Mononuclear cell (primary cell): ENCODE results near the gene CIZ1. TPM values are rescaled to one million over a fixed set of nuclear protein-coding genes. Genes with fewer than 3 reads are reported as not detected.
A peak's percentile ranks its signal among the peaks of the same experiment; 100 is the strongest.
"Not testable (repeated sequence)": the region's sequence is repeated elsewhere in the genome, so short reads cannot be mapped to it uniquely, and the experiment has no call there.

Experiments
- H3K27me3 ChIP-seq: 2 replicates; pipeline ENCODE4 v1.6.0; 2011; ENCODE audit warnings: low read length, control low read depth; ENCODE audit not compliant: insufficient read depth
- H3K4me1 ChIP-seq: 2 replicates; pipeline ENCODE4 v1.5.1; 2011; ENCODE audit warnings: mild to moderate bottlenecking, low read length, control low read depth; ENCODE audit not compliant: insufficient read depth
- H3K4me3 ChIP-seq: 2 replicates; pipeline ENCODE4 v1.5.1; 2011; ENCODE audit warnings: mild to moderate bottlenecking, low read length, moderate library complexity
- H3K9me3 ChIP-seq: 2 replicates; pipeline ENCODE4 v1.5.1; 2011; ENCODE audit warnings: low read depth, mild to moderate bottlenecking, control low read depth, low read length
- total RNA-seq: library from RNA; depleted of rRNA; stranded (reverse); fragments of >200 nt; gene quantifications from one replicate; pipeline ENCODE4 v1.2.3, GENCODE V29; 2012

CIZ1 gene
- total RNA-seq, 1 donor: 26.0 TPM

DNA sequence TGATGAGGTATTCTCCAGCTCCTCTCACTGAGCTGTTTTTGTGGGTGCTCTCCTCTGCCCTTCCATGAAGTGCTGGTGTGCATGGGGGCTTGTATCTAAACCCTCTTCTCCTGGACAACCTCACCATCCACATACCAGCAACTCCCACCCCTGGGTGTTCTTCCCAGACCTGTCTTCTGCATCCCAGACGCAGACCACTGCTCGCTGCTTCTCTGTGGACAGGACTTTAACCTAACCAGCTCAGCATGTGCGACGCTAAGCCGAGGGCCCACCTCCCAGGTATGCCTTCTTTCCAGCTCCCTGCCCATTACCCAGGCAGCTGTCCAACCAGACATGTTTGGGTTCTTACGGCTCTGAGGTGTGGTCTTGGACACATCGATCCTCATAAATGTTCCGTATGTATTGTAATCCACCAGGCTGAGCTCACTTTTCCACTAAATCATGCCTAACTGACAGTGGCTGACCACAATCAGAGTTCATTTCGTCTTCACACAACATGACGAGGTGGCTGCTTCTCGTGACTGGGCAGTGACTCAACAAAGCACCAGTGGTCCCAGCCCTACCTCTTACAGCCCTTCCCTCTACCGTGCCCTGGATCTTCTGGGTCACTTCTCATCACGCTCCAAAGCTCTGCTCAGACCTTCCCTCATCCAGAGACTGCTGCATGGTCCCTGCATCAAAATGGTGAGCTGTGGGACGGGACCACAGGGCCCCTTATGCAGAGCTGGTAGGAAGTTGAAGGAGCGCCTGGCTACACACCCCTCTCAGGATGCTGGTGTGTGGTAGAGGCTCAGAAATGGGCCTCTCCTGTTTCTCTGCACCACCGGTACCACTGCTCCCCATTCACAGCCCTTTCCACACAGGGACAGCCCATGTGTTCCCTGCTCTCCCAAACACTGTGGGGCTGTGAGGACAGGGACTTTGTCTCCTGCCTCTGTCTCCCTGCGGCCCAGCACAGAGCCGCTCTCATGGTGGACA, 54.3 kb downstream of the CIZ1 start:
- Histone ChIP-seq H3K4me3 (no peak overlapping the region), H3K27me3 (no peaks in the 10 kb centered on the region), H3K9me3 (no peaks in the 10 kb centered on the region), H3K4me1 (peaks cover 5% of the 10 kb centered on the region)

DNA sequence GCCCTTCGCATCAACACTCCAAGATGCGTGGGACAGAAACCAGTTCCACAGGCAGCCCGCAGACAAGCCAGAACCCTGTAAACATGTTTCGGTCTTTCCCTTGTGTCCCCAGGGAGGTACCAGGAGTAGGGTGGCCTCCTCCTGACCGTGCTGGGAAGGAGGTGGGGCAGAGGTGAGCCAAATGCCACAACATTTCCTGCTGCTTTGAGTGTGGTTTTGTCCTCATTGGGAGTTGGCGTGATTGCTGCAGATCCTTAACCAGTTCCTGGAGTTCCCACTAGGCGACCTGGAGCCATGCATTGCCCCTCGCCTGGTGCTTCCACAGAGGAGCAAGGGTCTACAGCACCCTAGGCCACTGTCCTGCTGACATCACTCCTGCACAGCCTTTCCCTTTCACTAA, 55.8 kb downstream of the CIZ1 start:
- H3K9me3 ChIP-seq, H3K27me3 ChIP-seq, H3K4me1 ChIP-seq, H3K4me3 ChIP-seq: not testable (repeated sequence)

DNA sequence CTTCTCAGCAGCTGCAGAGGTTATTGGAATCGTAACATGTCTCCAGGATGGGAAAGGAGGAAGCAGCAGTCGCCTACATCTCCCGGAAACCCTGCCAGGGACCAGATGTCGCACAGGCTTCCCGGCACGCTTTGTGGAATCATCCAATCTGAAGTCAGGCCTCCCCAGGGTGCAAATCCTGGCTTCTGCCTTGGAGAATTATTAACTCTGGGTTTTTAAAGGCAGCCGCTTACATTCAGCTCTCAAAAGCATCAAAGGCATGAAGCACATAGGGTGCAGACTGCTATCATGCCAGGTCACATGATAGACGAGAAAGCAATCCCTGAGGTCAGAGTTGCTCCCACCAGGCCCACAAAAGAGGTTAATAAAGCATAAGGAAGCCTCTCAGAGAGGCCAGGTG, 59.2 kb downstream of the CIZ1 start:
- not testable (repeated sequence) for H3K27me3 ChIP-seq, H3K9me3 ChIP-seq, H3K4me3 ChIP-seq
- peaks cover 11% of the 10 kb centered on the region for H3K4me1 ChIP-seq

DNA sequence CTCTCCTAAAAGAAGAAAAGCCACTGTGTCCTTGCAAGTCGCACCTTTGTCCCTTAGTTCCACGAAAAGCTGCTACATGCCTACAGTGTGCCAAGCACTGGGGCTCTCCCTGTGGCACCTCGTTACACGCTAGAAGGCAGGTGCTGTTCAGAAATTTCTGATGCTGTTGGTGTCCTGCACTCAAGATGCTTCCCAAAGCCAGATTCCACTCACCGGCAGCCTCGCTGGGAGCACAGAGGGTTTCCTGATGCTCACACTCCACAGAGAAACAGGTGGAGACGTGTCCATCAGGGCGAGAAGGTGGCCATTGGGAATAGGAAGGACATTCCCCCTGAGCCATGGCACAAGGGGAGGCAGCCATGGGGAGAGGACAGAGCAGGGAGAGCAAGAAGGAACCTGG, 60.0 kb downstream of the CIZ1 start:
- H3K4me1 ChIP-seq: peaks cover 19% of the 10 kb centered on the region
- H3K4me3 ChIP-seq, H3K27me3 ChIP-seq, H3K9me3 ChIP-seq: not testable (repeated sequence)

DNA sequence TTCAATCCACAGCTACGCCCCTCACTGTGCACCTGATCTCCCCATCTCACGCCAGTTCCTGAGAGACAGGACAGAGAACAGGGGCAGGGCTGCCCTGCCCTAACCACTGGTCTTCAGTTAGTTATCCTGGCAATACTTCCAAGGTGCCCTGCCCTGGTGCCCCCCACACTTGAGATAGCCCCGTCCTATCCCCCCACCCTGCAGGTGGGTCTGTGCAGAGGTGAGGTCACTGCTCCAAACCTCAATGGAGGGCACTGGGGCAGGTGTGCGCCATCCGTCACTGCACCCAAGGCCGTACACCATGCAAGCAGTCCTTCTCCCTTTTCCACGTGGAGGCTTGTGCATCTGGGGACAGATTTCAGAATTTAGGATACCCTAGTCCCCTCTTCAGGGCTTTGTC, 60.7 kb downstream of the CIZ1 start:
- not testable (repeated sequence) for H3K4me3 ChIP-seq, H3K27me3 ChIP-seq, H3K9me3 ChIP-seq
- H3K4me1 ChIP-seq: peaks cover 26% of the 10 kb centered on the region

DNA sequence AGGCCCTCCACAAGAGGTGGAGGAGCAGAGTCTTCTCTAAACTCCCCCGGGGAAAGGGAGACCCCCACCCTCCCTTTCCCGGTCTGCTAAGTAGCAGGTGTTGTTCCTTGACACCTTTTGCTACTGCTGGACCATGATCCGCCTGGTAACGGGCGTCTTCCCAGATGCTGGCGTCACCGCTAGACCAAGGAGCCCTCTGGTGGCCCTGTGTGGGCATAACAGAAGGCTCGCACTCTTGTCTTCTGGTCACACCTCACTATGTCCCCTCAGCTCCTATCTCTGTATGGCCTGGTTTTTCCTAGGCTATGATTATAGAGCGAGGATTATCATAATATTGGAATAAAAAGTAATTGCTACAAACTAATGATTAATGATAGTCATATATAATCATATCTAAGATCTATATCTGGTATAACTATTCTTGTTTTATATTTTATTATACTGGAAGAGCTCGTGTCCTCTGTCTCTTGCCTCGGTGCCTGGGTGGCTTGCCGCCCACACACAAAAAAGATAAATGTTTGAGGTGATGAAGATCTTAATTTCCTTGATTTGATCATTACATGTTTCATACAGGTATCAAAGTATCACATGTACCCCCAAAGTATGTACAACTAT, 61.3 kb downstream of the CIZ1 start:
- H3K27me3 ChIP-seq, H3K9me3 ChIP-seq, H3K4me3 ChIP-seq: not testable (repeated sequence)
- H3K4me1 ChIP-seq: peaks cover 32% of the 10 kb centered on the region

DNA sequence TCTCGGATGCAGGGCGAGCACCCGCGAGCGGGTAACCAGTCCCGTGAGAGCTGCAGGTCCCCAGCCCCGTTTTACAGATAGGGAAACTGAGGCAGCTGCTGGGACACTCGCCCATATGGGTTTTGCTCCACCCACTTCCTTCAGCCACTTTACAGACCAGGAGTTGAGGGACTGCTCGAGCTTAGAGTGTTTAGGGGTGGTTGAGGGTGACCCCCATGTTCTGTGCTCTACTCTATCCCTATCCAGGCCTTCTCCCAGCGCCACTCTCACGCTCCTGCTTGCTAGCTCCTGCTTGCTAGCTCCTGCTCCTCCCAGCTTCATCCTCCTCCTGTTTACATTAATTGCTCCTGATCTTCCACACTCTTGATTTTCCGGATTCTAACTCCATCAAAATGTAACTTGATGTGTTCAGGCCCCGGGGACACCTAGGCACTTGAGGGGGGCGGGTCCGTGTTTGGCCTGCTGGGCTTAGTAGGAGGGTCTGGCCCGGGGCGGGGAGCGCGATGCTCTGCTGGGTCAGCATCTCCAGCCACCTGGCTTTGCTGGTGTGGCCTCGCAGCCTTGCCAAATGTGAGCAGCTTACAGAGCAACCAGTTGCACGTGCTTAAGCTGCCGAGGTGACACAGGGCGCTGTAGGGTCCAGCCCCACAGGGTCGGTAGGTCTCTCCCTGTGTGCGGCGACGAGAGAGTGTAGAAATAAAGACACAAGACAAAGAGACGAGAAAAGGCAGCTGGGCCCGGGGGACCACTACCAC, 62.4 kb downstream of the CIZ1 start:
- Histone ChIP-seq H3K27me3 (no peaks in the 10 kb centered on the region), H3K4me3 (peak overlapping the region; percentile 87), H3K4me1 (peaks cover 35% of the 10 kb centered on the region), H3K9me3 (no peaks in the 10 kb centered on the region)

DNA sequence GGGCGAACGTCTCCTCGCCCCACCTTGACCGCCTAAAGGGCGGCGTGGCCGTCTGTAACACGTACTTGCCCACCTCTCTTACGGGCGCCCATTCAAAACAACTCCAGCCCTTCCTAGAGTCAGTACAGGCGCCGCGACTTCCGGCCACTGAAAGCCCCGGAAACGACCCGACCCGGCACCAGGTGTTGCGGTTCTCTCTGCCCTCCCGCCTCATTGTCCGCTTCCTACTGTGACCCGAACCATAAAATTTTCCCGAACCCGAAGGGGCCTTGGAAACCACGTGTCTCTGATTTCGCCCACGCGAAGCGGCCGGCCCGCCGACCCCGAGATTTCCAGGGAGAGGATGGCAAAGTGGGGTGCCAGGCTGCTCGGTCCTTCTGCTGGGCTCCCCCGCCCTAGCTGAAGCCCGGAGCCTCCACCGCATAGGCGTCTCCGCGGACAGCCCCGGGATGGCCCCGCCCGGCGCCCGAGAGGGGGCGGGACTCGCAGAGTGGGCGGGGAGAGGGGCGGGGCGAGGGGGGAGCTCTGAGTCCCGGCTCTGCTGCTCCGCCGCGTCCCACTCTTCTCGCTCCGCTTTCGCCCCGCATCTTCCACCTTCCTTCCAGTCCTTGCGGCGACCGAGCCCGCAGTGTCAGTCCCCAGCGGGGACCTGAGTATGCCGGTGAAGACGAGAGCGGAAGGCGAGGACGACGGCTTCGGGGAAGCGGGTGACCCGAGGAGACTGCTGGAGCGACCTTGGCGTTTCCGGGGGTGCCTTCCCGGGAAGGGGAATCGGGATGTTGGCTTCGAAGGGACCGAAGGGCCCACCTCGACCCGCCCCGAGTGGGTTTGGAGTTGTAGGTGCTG, 63.2 kb downstream of the CIZ1 start:
- Histone ChIP-seq H3K9me3 (no peaks in the 10 kb centered on the region), H3K27me3 (no peaks in the 10 kb centered on the region), H3K4me3 (peak overlapping the region; percentile 87), H3K4me1 (peaks cover 35% of the 10 kb centered on the region)

DNA sequence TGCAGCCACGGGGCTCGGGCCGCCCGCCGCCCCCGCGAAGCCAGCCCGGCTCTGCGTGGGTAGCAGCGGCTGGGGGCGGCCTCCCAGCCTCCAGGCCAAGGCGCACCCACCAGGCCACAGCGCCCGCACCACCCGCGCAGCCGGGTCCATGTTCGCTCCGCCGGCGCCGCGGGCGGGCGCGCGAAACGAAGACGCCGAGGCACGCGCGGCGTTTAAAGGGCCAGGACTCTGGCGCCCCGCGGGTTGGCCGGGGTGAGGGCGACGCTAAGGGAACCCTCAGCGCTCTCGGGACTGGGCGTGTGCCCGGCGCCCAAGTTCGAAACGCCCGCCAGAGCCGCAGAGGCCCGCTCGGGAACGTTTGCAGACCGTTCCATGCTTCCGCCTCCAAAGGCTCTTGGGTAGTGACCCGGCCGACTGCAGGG, 63.8 kb downstream of the CIZ1 start, which contains the start of gene PTGES2:
PTGES2 (minus strand) TSS at position 162 of the 422 bp plus-strand sequence; CDS start at position 150, 12 bp downstream.
- Histone ChIP-seq H3K9me3 (no peaks in the 10 kb centered on the region), H3K4me3 (peak within 1 kb of the TSS; percentile 87), H3K4me1 (peaks cover 35% of the 10 kb centered on the region), H3K27me3 (no peaks in the 10 kb centered on the region)

DNA sequence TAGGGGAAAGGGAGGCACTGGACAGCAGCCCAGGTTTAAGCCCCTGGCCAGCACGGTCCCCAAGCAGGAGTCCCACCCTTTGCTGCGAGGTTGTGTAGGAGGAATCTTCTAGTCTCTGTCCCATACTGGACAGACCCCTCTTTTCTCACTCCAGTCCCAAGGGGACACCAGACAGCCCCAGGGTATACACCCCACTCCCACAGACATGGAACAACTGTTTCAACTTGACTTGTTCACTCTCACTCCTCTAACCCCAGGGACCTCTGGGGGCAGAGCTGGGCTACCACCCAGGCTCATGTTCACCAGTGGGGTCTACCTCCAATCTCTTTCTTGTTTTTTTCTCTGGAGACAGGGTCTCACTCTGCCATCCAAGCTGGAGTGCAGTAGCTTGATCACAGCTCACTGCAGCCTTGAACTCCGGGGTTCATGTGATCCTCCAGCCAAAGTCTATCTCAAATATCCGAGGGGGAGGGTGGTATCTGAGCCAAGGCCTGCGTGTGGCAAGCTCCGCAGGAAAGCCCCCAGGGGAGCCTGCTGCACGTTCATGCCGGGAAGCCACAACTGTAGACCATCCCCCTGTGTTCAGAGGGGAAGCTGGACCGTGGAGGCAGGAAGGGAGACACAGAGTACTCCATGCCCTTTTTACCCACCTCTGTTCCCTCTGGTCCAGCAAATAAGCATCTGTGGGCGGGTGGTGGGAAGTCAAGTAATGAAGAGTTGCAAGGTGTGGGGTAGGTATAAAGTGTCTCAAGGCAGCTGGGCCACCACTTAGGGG, 65.6 kb downstream of the CIZ1 start:
- H3K9me3 ChIP-seq: no peaks in the 10 kb centered on the region
- peaks cover 35% of the 10 kb centered on the region for H3K4me1 ChIP-seq
- H3K4me3 ChIP-seq: no peak overlapping the region
- H3K27me3 ChIP-seq: no peaks in the 10 kb centered on the region

DNA sequence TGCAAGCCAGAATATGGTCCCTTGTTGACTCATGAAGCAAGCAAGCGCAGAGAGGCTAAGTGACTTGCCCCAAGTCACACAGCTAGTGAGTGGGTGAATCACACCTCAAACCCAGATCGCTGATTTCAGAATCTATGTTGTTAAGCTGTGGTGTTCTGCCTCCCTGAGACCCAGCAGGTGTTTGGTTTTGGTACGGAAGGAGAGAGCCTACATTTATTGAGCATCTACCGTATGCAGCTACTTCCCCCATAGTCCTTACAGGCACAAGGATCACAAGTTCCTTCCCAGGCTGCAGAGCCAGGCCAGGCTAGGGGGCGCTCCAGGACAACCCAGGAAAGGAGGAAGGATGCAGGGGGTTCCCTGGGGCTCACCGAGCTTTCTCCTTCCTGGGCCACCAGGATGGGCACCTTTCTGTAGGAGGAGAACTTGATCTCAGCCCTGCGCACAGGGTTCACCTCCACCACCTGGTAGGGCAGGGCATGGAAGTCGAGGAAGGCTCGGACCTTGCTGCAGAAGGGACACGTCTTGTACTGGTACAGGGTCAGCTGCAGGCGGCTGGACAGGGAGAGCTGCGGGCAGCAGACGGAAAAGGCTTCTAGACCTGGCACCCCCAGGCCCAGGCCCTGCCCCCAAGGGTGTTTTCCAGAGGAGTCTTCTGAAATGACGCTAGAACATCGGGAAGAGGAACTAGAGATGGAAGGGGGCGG, 66.3 kb downstream of the CIZ1 start:
- H3K27me3 ChIP-seq: no peaks in the 10 kb centered on the region
- no peak overlapping the region for H3K4me3 ChIP-seq
- no peaks in the 10 kb centered on the region for H3K9me3 ChIP-seq
- H3K4me1 ChIP-seq: peaks cover 35% of the 10 kb centered on the region

DNA sequence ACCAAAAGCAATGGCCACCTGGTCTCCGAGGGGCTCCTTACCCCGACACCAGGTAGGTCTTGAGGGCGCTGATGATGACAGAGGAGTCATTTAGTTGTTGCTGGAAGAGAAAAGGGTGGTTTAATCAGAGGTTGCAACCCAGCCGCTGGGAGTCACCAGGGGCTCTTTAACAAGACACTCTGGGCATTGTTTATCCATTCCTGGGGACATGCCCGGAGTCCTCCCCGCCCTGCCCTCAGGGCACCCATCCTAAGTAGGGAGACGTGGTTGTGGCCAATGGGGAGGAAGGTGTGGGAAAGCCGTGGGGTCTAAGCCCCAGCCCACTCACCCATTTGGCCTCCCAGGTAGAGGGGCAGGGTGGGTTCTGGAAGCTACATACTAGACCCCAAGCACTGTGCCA, 66.9 kb downstream of the CIZ1 start:
- H3K9me3 ChIP-seq: no peaks in the 10 kb centered on the region
- no peak overlapping the region for H3K4me3 ChIP-seq
- peaks cover 35% of the 10 kb centered on the region for H3K4me1 ChIP-seq
- no peaks in the 10 kb centered on the region for H3K27me3 ChIP-seq

DNA sequence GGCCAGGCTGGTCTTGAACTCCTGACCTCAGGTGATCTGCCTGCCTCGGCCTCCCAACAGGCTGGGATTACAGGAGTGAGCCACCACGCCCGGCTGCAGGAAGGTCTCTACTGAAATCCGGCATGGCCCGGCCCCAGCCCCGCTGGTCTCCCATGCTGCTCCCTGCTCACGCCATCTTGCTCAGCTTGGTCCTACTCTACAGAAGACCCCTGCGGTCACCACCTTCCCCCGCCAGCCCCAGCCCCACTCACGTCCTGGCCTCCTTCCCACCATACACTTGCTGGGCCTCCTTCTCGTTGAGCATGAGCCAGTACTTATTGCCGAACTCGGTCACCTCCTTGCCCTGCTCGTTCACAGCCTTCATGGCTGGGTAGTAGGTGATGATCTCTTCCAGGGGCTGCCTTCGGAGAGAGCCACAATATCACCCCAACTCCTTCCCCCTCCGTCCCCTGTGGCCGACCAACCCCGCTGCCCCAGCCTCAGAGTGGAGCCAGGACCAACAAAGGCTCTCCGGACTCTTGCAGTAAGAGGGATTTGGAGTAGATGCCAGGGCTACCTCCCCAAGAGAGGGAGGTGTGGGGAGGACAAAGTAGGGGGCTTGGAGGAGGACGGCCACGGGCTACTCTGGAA, 67.8 kb downstream of the CIZ1 start:
- H3K4me1 ChIP-seq: peaks cover 26% of the 10 kb centered on the region
- no peak overlapping the region for H3K4me3 ChIP-seq
- H3K27me3 ChIP-seq: no peaks in the 10 kb centered on the region
- no peaks in the 10 kb centered on the region for H3K9me3 ChIP-seq
